ENCODE data around the gene TTL. TPM values are rescaled to one million over a fixed set of nuclear protein-coding genes. Genes with fewer than 3 reads are reported as not detected.
A peak's percentile ranks its signal among the peaks of the same experiment; 100 is the strongest.
"Not testable (repeated sequence)": the region's sequence is repeated elsewhere in the genome, so short reads cannot be mapped to it uniquely, and the experiment has no call there.

TTL gene
- total RNA-seq, 4 donors from 2014 or later = 11.6 to 24.2 (median 21.4) TPM

GRCh38 chr2:112488201-112488600, 6.2 kb downstream of the TTL start:
- TF ChIP-seq CTCF (IDR thresholded peaks at IDR 0.05) = no peak
- no peak for TF ChIP-seq POLR2A (IDR thresholded peaks at IDR 0.05)
- Histone ChIP-seq H3K27me3 (no peaks in the 10 kb centered on the region), H3K4me3 (no peak overlapping the region), H3K27ac (no peak overlapping the region), H3K36me3 (peaks cover 0 to 20% (median 0%) of the 10 kb centered on the region in 3 donors), H3K9me3 (no peaks in the 10 kb centered on the region), H3K4me1 (peaks cover 6 to 31% (median 10%) of the 10 kb centered on the region in 3 donors)
- intact Hi-C loops (cut with DNase I) = no loop called here
- no peak for DNase-seq
- WGBS, 2 donors = 79 to 87% methylated on average over 6 of the region's 6 CpGs

GRCh38 chr2:112491946-112492345, 10.0 kb downstream of the TTL start:
- H3K4me3 ChIP-seq = no peak overlapping the region
- H3K27ac ChIP-seq = no peak overlapping the region
- H3K36me3 ChIP-seq = peaks cover 0 to 30% (median 0%) of the 10 kb centered on the region in 3 donors
- TF ChIP-seq CTCF (IDR thresholded peaks at IDR 0.05) (no peak), POLR2A (IDR thresholded peaks at IDR 0.05) (no peak)
- WGBS, 2 donors = 89 to 98% methylated on average over 5 of the region's 5 CpGs
- intact Hi-C loops (cut with DNase I) = no loop called here
- DNase-seq = no peak
- no peaks in the 10 kb centered on the region for H3K9me3 ChIP-seq
- peaks cover 6 to 30% (median 7%) of the 10 kb centered on the region in 3 donors for H3K4me1 ChIP-seq
- no peaks in the 10 kb centered on the region for H3K27me3 ChIP-seq

- peaks cover 0 to 23% (median 0%) of the 10 kb centered on the region in 3 donors for H3K36me3 ChIP-seq
- H3K9me3 ChIP-seq = no peaks in the 10 kb centered on the region
- H3K4me3 ChIP-seq = no peak overlapping the region
- no peak for TF ChIP-seq CTCF (IDR thresholded peaks at IDR 0.05)
- TF ChIP-seq POLR2A (IDR thresholded peaks at IDR 0.05) = no peak
- no peaks in the 10 kb centered on the region for H3K27me3 ChIP-seq
- peak overlapping the region in 2 of 4 donors; percentile 45 to 46 for H3K27ac ChIP-seq
- 41 to 56% methylated on average over 2 to 3 of the region's 3 CpGs for WGBS, 2 donors
- no peak for DNase-seq
- peaks cover 6 to 27% (median 7%) of the 10 kb centered on the region in 3 donors for H3K4me1 ChIP-seq
- intact Hi-C loops (cut with DNase I) = no loop called here
Observed at GRCh38 chr2:112493048-112493447, 11.1 kb downstream of the TTL start.

- peak overlapping the region in 3 of 4 donors; percentile 25 to 50 (median 45) for H3K27ac ChIP-seq
- intact Hi-C loops (cut with DNase I) = no loop called here
- 26 to 50% methylated on average over 9 of the region's 9 CpGs for WGBS, 2 donors
- H3K4me1 ChIP-seq = peaks cover 6 to 22% (median 7%) of the 10 kb centered on the region in 3 donors
- TF ChIP-seq CTCF (IDR thresholded peaks at IDR 0.05) = no peak
- no peak for TF ChIP-seq POLR2A (IDR thresholded peaks at IDR 0.05)
- H3K36me3 ChIP-seq = peaks cover 0 to 19% (median 0%) of the 10 kb centered on the region in 3 donors
- H3K27me3 ChIP-seq = no peaks in the 10 kb centered on the region
- no peaks in the 10 kb centered on the region for H3K9me3 ChIP-seq
- H3K4me3 ChIP-seq = no peak overlapping the region
- DNase-seq = no peak
Observed at GRCh38 chr2:112493858-112494648, 12.1 kb downstream of the TTL start.

GRCh38 chr2:112494828-112495227, 12.9 kb downstream of the TTL start:
- no peak for DNase-seq
- 80 to 82% methylated on average over 5 of the region's 5 CpGs for WGBS, 2 donors
- Histone ChIP-seq H3K9me3 (no peaks in the 10 kb centered on the region), H3K27me3 (no peaks in the 10 kb centered on the region), H3K4me1 (peaks cover 6 to 22% (median 7%) of the 10 kb centered on the region in 3 donors), H3K4me3 (no peak overlapping the region), H3K36me3 (peaks cover 0 to 19% (median 0%) of the 10 kb centered on the region in 3 donors), H3K27ac (no peak overlapping the region)
- TF ChIP-seq CTCF (IDR thresholded peaks at IDR 0.05) = no peak
- TF ChIP-seq POLR2A (IDR thresholded peaks at IDR 0.05) = no peak
- intact Hi-C loops (cut with DNase I) = no loop called here

- DNase-seq; H3K4me3 ChIP-seq; H3K9me3 ChIP-seq; intact Hi-C loops (cut with DNase I); H3K27me3 ChIP-seq; H3K27ac ChIP-seq: not testable (repeated sequence)
- peaks cover 6 to 22% (median 7%) of the 10 kb centered on the region in 3 donors for H3K4me1 ChIP-seq
- WGBS, 2 donors = 97 to 100% methylated on average over 3 to 4 of the region's 4 CpGs
- peaks cover 0 to 19% (median 0%) of the 10 kb centered on the region in 3 donors for H3K36me3 ChIP-seq
Observed at GRCh38 chr2:112495878-112496277, 13.9 kb downstream of the TTL start.

Measured in esophagus squamous epithelium (tissue), 5 donors.